ENCODE data around the gene RHOBTB3.

RHOBTB3 gene

GRCh38 chr5:95746194-95746593, 15.1 kb downstream of the RHOBTB3 start:
- TF ChIP-seq, protein P1, sequence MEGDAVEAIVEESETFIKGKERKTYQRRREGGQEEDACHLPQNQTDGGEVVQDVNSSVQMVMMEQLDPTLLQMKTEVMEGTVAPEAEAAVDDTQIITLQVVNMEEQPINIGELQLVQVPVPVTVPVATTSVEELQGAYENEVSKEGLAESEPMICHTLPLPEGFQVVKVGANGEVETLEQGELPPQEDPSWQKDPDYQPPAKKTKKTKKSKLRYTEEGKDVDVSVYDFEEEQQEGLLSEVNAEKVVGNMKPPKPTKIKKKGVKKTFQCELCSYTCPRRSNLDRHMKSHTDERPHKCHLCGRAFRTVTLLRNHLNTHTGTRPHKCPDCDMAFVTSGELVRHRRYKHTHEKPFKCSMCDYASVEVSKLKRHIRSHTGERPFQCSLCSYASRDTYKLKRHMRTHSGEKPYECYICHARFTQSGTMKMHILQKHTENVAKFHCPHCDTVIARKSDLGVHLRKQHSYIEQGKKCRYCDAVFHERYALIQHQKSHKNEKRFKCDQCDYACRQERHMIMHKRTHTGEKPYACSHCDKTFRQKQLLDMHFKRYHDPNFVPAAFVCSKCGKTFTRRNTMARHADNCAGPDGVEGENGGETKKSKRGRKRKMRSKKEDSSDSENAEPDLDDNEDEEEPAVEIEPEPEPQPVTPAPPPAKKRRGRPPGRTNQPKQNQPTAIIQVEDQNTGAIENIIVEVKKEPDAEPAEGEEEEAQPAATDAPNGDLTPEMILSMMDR (IDR thresholded peaks at IDR 0.05; ENCODE audit: insufficient read depth, missing control alignments): no peak
- FAIRE-seq (no peak), DNase-seq (ENCODE audit: insufficient read length, low spot score) (no peak)

- DNase-seq (ENCODE audit: insufficient read length, low spot score) (no peak), FAIRE-seq (no peak)
- TF ChIP-seq, protein P1 (IDR thresholded peaks at IDR 0.05; ENCODE audit: insufficient read depth, missing control alignments): no peak
Observed at GRCh38 chr5:95746722-95747679, 15.9 kb downstream of the RHOBTB3 start.

DNA sequence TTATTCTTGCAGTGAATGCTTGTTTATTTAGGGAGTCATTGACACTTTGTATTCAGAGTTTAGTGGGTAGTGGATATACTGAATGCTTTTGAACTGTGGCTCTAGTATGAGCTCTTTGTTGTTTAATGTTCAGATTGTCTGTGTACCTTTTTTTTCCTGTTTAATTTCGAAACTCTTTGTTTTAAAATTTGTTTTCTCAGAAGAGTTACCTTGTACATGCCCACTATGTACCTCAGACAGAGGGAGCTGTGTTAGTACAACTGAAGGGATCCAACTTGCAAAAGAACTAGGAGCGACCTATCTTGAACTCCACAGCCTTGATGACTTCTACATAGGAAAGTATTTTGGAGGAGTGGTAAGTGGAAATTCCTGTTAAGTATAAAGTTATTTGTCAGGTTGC, 17.0 kb downstream of the RHOBTB3 start:
- TF ChIP-seq, protein P1 (IDR thresholded peaks at IDR 0.05; ENCODE audit: insufficient read depth, missing control alignments): no peak
- FAIRE-seq: no peak
- no peak for DNase-seq (ENCODE audit: insufficient read length, low spot score)

GRCh38 chr5:95754545-95754944, 23.4 kb downstream of the RHOBTB3 start:
- TF ChIP-seq, protein P1 (IDR thresholded peaks at IDR 0.05; ENCODE audit: insufficient read depth, missing control alignments): no peak
- FAIRE-seq (no peak), DNase-seq (ENCODE audit: insufficient read length, low spot score) (no peak)

GRCh38 chr5:95759005-95759404, 27.9 kb downstream of the RHOBTB3 start:
- FAIRE-seq: no peak
- TF ChIP-seq, protein P1 (IDR thresholded peaks at IDR 0.05; ENCODE audit: insufficient read depth, missing control alignments): no peak
- DNase-seq (ENCODE audit: insufficient read length, low spot score): no peak

- DNase-seq (ENCODE audit: insufficient read length, low spot score) (no peak), FAIRE-seq (no peak)
- TF ChIP-seq, protein P1 (IDR thresholded peaks at IDR 0.05; ENCODE audit: insufficient read depth, missing control alignments): no peak
Observed at GRCh38 chr5:95759634-95760033, 28.5 kb downstream of the RHOBTB3 start.

All from D721Med (cell line).